GM19452 (cell line): Measurements from ENCODE around the gene CFAP46.
"Not testable (repeated sequence)": the region's sequence is repeated elsewhere in the genome, so short reads cannot be mapped to it uniquely, and the experiment has no call there.

Source experiments
- ATAC-seq: cut with Tn5 transposase; IDR thresholded peaks from one replicate; pipeline ENCODE4 v1.9.1; 2021; ENCODE audit not compliant: unreplicated experiment

CFAP46 gene

GRCh38 chr10:132929480-132929879, 12.9 kb downstream of the CFAP46 start:
- ATAC-seq, result no peak

GRCh38 chr10:132928261-132928660, 14.1 kb downstream of the CFAP46 start:
- ATAC-seq, result no peak

GRCh38 chr10:132927824-132928223, 14.5 kb downstream of the CFAP46 start:
- ATAC-seq, result no peak

- ATAC-seq, result no peak
These were observed 15.4 kb downstream of the CFAP46 start for GRCh38 chr10:132926777-132927650.

GRCh38 chr10:132926070-132926469, 16.3 kb downstream of the CFAP46 start:
- no peak for ATAC-seq

GRCh38 chr10:132925614-132926013, 16.8 kb downstream of the CFAP46 start:
- ATAC-seq, result no peak

- no peak for ATAC-seq
These were observed 17.3 kb downstream of the CFAP46 start for GRCh38 chr10:132925071-132925561.

GRCh38 chr10:132924046-132924952, 18.1 kb downstream of the CFAP46 start:
- no peak for ATAC-seq

- not testable (repeated sequence) for ATAC-seq
These were observed 19.0 kb downstream of the CFAP46 start for GRCh38 chr10:132923384-132923783.

- no peak for ATAC-seq
These were observed 19.5 kb downstream of the CFAP46 start for GRCh38 chr10:132922872-132923271.

GRCh38 chr10:132921818-132922807, 20.3 kb downstream of the CFAP46 start:
- no peak for ATAC-seq

- ATAC-seq, result no peak
These were observed 21.3 kb downstream of the CFAP46 start for GRCh38 chr10:132921086-132921485.

GRCh38 chr10:132920101-132920925, 22.1 kb downstream of the CFAP46 start:
- no peak for ATAC-seq

- ATAC-seq, result no peak
These were observed 22.8 kb downstream of the CFAP46 start for GRCh38 chr10:132919374-132920100.

- ATAC-seq, result no peak
These were observed 23.6 kb downstream of the CFAP46 start for GRCh38 chr10:132918617-132919373.

GRCh38 chr10:132918264-132918616, 24.1 kb downstream of the CFAP46 start:
- no peak for ATAC-seq

- ATAC-seq, result no peak
These were observed 25.3 kb downstream of the CFAP46 start for GRCh38 chr10:132916956-132917666.

GRCh38 chr10:132916421-132916841, 25.9 kb downstream of the CFAP46 start:
- ATAC-seq, result no peak
